NCI-H82 treated with DMSO at 0.1 percent for 48 hours (cell line): ENCODE data around the gene GAD1.

ENCODE experiments used
- DNase-seq: peaks from one replicate; lab custom pipeline; 2025; ENCODE audit not compliant: unreplicated experiment; lab: John Stamatoyannopoulos, UW

GAD1 gene

DNA sequence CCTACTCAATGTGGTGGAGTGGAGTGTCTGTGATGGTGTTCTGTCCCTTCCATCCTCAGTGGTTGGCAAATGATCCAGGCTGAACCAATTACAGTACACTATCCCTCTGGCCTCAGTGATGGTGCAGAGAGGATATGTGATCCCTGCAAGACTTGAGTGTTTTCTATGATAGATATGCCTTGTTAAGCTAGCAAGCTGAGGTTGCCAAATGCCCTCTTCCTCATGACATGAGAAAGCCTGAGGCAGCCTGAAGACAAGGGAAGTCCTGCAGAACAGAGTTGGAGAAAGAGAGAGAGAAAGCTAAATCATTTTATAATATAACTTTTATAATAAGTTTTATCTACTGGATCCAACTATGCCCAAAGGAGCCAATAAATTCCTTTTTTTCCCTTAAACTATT, 70.8 kb downstream of the GAD1 start:
- DNase-seq, result no peak

DNA sequence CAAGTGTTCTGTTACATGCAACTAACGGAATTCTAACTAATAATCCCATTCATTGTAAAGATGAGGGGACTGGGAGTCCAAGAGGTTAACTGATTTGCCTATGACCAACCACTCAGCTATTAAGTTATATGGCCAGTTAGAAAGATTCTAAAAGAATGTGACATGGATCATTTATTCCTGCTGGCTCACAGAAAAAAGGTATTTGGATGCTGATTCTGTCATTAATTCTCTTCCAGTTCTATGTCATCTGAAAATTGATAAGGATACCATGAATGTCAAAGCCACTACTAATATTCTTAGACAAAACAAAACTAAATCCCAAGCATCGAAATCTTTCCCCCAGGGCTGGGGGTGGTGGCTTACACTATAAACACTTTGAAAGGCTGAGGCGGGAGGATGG, 71.2 kb downstream of the GAD1 start:
- DNase-seq, result no peak

DNA sequence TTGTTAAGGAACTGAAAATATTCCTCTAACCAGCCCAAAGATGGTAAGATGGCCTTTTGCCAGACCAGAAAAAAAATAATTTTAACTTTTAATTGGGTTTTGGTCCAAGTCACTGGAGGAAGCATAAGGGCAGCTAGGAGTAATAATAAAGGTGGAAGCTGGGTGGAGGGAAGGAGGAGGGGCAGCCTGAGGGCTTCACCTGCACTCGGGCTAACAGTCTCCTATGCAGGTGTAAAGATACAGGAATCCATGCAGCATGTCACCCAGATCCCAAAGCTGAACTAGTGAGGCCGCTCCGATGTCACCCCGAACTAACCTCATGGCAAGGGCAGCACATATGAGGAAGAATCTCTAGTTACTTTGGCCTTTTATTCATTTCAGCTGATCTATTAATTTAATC, 75.2 kb downstream of the GAD1 start:
- no peak for DNase-seq

DNA sequence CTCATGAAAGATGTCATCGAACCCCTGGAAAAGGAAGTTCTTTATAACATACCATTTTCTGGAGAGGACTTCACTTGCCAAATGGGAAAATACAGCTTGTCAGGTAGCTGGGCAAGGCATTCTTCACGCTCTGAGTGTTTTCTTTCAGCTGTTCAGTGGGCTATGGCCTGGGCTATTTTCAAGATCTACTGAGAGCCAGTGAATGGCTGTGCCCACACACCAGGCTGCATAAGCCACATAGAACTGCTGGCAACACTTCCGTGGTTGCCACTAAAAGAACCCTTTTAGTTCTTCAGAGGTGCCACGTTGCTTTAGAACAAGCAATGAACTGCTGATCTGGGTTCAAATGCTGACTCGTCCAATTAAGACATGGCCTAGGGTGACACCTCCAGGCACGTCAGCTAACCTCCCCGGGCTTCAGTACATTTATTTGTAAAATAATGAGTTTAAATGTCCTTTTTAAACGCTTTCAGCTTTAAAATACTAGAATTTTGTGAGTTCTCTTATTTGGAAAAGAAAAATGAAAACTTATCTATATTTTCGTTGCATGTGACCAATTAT, 75.8 kb downstream of the GAD1 start:
- no peak for DNase-seq

DNA sequence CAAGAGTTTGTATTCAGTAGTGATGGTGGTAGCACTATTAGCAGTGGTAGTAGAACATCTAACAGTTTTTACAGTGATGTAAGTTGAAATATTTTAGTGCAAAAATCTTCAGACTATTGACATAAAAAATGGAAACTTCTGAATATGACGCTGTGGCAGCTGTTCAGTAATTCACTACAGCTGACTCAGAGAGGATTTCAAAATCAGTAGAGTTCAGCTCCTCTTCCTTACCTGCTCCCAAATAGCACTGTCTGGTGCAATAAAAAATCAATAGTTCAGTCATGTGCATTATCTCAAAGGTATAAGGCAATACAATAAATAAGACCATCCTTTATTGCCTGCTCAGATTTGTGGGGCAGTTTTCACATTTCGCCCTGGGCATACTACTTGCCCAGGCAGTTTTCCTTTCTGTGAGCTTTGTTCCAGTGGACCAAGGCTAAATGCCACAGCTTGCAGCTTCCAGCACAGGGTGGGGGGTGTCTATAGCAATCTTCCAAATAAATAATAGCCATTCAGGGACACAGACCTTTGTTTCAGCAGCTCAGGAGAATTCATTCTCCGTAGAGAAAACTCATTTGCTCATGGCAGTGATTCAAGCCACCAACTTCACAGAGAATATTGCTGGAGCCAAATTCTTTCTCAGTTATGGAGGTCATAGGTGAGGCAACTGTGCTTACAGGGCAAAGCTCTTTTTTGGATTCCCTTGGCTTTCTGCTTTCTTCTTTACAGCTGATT, 78.5 kb downstream of the GAD1 start:
- no peak for DNase-seq

DNA sequence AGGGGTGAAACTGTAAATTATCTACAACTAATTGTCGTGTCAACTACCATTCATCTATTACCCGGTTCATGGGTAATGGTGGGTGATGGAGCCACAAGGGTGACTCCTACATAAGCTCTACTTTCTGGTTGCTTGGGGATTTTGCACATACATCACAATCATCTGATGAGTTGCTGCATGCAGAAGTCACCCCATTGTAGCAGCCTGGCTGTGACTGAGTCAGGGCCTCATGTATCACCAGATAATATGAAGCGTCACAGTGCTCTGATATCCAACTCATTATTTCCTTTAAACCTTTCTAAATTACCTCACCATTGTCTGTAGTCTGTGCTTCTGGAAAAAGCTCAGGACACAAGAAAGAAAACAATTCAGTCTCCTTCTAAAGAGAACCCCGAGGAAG, 79.9 kb downstream of the GAD1 start:
- no peak for DNase-seq

DNA sequence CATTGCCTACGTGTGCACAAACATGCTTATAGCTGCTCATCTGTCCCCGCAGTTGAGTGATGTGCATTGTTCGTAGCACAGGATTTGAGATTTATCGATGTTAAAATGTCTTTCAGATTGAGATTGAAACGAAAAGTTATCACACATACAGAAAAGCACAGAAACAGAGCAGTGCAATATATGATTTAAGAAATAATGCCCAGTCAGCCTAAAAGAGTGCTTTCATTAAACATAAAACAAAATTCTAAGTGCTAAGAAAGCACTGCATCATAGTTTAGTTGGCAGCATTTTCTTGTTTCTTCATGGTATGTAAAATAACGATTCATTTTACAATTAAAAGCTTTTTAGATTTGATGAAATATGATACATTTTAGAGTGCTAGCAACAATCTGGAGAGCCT, 80.4 kb downstream of the GAD1 start:
- no peak for DNase-seq

DNA sequence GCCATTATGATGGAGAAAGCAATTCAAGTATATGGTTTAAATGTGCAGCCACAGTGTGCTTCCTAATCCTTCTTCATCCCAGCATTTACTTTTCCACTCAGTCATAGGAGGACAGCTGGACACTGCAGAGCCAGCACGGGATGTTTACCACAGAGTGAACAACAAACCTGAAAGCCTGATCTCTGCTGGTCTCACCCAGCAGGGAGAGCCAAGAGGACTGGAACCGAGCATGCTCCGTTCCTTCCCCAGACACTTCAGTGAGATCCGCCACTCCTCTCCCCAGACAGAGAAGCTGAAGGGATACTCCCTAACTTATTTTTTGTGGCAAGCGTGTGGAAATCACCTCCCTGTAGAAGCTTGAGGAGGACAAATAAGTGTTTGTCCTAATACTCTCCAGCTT, 89.2 kb downstream of the GAD1 start:
- DNase-seq, result peak; percentile 9
